HepG2 (cell line): Measurements from ENCODE around the gene UAP1L1. TPM values are rescaled to one million over a fixed set of nuclear protein-coding genes. Genes with fewer than 3 reads are reported as not detected.

Experiments
- HES4 ChIP-seq: sonication (generic); formaldehyde crosslinking; IDR thresholded peaks from 2 replicates; pipeline ENCODE4 v1.9.0; 2021; ENCODE audit warnings: mild to moderate bottlenecking, missing genetic modification reagents, borderline replicate concordance
- MIXL1 ChIP-seq: IDR thresholded peaks from 2 replicates; pipeline ENCODE4 v1.6.1; 2016
- SALL1 ChIP-seq: sonication (generic); formaldehyde crosslinking; IDR thresholded peaks from 2 replicates; pipeline ENCODE4 v1.8.0; 2022; ENCODE audit warnings: mild to moderate bottlenecking, missing genetic modification reagents
- TBP ChIP-seq: sonication (generic); formaldehyde crosslinking; IDR thresholded peaks from 2 replicates; pipeline ENCODE4 v1.5.0; 2020; ENCODE audit warnings: missing genetic modification reagents
- YEATS2 ChIP-seq: sonication (generic); formaldehyde crosslinking; IDR thresholded peaks from 2 replicates; pipeline ENCODE4 v1.4.0; 2020; ENCODE audit warnings: missing genetic modification reagents, borderline replicate concordance
- ZBTB43 ChIP-seq: sonication (generic); formaldehyde crosslinking; conservative IDR thresholded peaks from 2 replicates; pipeline ENCODE4 v1.4.0; 2020; ENCODE audit warnings: missing genetic modification reagents
- ZFP90 ChIP-seq: sonication (generic); formaldehyde crosslinking; IDR thresholded peaks from 2 replicates; pipeline ENCODE4 v1.8.0; 2022; ENCODE audit warnings: missing genetic modification reagents, mild to moderate bottlenecking, inconsistent platforms, borderline replicate concordance
- ZNF10 ChIP-seq: sonication (generic); formaldehyde crosslinking; IDR thresholded peaks from 2 replicates; pipeline ENCODE4 v1.4.0; 2020; ENCODE audit warnings: mild to moderate bottlenecking, low read depth, missing genetic modification reagents, borderline replicate concordance
- ZNF138 ChIP-seq: sonication (generic); formaldehyde crosslinking; IDR thresholded peaks from 2 replicates; pipeline ENCODE4 v1.5.0; 2020; ENCODE audit warnings: mild to moderate bottlenecking, low read depth, missing genetic modification reagents
- ZNF260 ChIP-seq: sonication (generic); formaldehyde crosslinking; IDR thresholded peaks from 2 replicates; pipeline ENCODE4 v1.4.0; 2020; ENCODE audit warnings: missing genetic modification reagents, low read depth, mild to moderate bottlenecking, borderline replicate concordance
- ZNF33A ChIP-seq: sonication (generic); formaldehyde crosslinking; IDR thresholded peaks from 2 replicates; pipeline ENCODE4 v1.5.1; 2020; ENCODE audit warnings: missing genetic modification reagents, mild to moderate bottlenecking, moderate library complexity, borderline replicate concordance
- ZNF556 ChIP-seq: sonication (generic); formaldehyde crosslinking; IDR thresholded peaks from 2 replicates; pipeline ENCODE4 v1.4.0; 2020; ENCODE audit warnings: mild to moderate bottlenecking, missing genetic modification reagents, borderline replicate concordance
- ZNF879 ChIP-seq: sonication (generic); formaldehyde crosslinking; IDR thresholded peaks from 2 replicates; pipeline ENCODE4 v1.8.1; 2023; ENCODE audit warnings: missing genetic modification reagents
- polyA plus RNA-seq, 8 experiments: library from polyadenylated mRNA; depleted of rRNA in 3 of 8; stranded (reverse) in 7 of 8; unstranded in 1 of 8; fragments of >200 nt; fragmentation: Illumina TruSeq in 4 of 8; extraction: Trizol in 4 of 8; gene quantifications; 2 replicates each; pipeline versions ENCODE4 v1.2.1 to v1.2.3, GENCODE V29; 2011 to 2016; ENCODE audit warnings: low read depth in 4 of 8, missing spikeins in 1 of 8, mixed read lengths in 1 of 8; ENCODE audit not compliant: insufficient read depth in 1 of 8
- total RNA-seq, 5 experiments: library from RNA; depleted of rRNA; stranded (reverse); fragments of >200 nt; fragmentation: Illumina TruSeq; extraction: Trizol; gene quantifications; 2 replicates each; pipeline ENCODE4 v1.2.3, GENCODE V29; 2016; ENCODE audit warnings: low read depth in 1 of 5
- TF ChIP-seq, protein P1 (sequence below): sonication (generic); formaldehyde crosslinking; IDR thresholded peaks from 2 replicates; pipeline ENCODE4 v1.4.0; 2020; ENCODE audit warnings: mild to moderate bottlenecking, missing genetic modification reagents
- TF ChIP-seq, protein P2 (sequence below): sonication (generic); formaldehyde crosslinking; IDR thresholded peaks from 2 replicates; pipeline ENCODE4 v1.4.0; 2020; ENCODE audit warnings: missing genetic modification reagents

The UAP1L1 gene
- total and polyA plus RNA-seq, 2 of the 13 experiments (the other 11 are each of a cell fraction or from before 2014, with no cell fraction given): 5.4 to 6.4 TPM

GRCh38 chr9:137129456-137130175 lies 52.3 kb downstream of the UAP1L1 start (continued):
- TF ChIP-seq, protein P1, sequence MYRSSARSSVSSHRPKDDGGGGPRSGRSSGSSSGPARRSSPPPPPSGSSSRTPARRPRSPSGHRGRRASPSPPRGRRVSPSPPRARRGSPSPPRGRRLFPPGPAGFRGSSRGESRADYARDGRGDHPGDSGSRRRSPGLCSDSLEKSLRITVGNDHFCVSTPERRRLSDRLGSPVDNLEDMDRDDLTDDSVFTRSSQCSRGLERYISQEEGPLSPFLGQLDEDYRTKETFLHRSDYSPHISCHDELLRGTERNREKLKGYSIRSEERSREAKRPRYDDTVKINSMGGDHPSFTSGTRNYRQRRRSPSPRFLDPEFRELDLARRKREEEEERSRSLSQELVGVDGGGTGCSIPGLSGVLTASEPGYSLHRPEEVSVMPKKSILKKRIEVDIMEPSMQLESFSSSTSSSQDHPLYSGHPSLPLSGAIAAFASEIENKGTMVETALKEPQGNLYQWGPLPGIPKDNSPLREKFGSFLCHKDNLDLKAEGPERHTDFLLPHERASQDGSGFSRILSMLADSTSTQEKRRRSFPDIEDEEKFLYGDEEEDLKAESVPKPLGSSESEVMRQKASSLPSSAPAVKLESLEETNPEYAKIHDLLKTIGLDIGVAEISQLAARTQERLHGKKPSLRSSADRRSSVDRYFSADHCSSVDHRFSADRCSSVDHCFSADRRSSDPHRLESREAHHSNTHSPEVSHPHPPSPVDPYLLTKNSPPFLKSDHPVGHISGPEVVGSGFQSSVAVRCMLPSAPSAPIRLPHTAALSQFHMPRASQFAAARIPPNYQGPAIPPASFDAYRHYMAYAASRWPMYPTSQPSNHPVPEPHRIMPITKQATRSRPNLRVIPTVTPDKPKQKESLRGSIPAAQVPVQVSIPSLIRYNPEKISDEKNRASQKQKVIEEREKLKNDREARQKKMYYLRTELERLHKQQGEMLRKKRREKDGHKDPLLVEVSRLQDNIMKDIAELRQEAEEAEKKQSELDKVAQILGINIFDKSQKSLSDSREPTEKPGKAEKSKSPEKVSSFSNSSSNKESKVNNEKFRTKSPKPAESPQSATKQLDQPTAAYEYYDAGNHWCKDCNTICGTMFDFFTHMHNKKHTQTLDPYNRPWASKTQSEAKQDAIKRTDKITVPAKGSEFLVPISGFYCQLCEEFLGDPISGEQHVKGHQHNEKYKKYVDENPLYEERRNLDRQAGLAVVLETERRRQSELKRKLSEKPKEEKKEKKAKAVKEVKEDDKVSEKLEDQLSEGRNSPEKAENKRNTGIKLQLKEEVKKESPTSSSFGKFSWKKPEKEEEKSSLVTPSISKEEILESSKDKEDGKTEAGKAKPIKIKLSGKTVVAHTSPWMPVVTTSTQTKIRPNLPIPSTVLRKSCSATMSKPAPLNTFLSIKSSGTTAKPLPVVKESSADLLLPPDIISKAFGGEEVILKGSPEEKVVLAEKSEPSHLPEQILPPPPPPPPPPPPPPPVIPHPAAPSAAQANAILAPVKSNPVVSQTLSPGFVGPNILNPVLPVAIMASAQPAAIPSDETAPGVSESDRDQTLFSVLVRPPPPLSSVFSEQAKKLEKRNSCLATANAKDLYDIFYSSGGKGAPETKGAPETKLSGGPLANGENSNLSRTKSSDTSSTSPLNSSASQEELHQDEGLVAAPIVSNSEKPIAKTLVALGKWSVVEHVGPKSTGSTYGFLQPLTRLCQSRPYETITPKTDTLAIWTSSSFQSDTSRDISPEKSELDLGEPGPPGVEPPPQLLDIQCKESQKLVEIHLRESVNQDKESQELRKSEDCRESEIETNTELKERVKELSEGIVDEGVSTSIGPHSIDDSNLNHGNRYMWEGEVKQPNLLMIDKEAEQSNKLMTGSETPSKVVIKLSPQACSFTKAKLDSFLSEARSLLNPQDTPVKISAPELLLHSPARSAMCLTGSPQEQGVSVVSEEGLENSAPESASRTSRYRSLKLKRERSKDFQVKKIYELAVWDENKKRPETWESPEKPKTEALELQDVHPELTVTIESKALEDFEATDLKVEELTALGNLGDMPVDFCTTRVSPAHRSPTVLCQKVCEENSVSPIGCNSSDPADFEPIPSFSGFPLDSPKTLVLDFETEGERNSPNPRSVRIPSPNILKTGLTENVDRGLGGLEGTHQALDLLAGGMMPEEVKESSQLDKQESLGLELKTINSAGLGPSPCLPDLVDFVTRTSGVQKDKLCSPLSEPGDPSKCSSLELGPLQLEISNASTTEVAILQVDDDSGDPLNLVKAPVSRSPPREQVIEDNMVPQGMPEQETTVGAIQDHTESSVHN (CRISPR knock-in tag): no peak
- 0 out of 2 replicates have a peak, but pooled peaks have one; percentile 59 for TF ChIP-seq ZNF10 (CRISPR knock-in tag)
- TF ChIP-seq MIXL1 (CRISPR knock-in tag): no peak
- TF ChIP-seq TBP (CRISPR knock-in tag): no peak
- TF ChIP-seq ZBTB43: peak; percentile 72; the same call in 1 of the 2 replicates
- peak; percentile 58; the same call in 1 of the 2 replicates for TF ChIP-seq YEATS2
- peak; percentile 76 for TF ChIP-seq SALL1 (CRISPR knock-in tag)
- TF ChIP-seq ZNF138 (CRISPR knock-in tag): peak; percentile 50; the same call in 1 of the 2 replicates
- TF ChIP-seq, protein P2, sequence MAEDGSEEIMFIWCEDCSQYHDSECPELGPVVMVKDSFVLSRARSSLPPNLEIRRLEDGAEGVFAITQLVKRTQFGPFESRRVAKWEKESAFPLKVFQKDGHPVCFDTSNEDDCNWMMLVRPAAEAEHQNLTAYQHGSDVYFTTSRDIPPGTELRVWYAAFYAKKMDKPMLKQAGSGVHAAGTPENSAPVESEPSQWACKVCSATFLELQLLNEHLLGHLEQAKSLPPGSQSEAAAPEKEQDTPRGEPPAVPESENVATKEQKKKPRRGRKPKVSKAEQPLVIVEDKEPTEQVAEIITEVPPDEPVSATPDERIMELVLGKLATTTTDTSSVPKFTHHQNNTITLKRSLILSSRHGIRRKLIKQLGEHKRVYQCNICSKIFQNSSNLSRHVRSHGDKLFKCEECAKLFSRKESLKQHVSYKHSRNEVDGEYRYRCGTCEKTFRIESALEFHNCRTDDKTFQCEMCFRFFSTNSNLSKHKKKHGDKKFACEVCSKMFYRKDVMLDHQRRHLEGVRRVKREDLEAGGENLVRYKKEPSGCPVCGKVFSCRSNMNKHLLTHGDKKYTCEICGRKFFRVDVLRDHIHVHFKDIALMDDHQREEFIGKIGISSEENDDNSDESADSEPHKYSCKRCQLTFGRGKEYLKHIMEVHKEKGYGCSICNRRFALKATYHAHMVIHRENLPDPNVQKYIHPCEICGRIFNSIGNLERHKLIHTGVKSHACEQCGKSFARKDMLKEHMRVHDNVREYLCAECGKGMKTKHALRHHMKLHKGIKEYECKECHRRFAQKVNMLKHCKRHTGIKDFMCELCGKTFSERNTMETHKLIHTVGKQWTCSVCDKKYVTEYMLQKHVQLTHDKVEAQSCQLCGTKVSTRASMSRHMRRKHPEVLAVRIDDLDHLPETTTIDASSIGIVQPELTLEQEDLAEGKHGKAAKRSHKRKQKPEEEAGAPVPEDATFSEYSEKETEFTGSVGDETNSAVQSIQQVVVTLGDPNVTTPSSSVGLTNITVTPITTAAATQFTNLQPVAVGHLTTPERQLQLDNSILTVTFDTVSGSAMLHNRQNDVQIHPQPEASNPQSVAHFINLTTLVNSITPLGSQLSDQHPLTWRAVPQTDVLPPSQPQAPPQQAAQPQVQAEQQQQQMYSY (CRISPR knock-in tag): peak; percentile 42; the same call in 1 of the 2 replicates
- TF ChIP-seq ZNF556 (CRISPR knock-in tag): 0 out of 2 replicates have a peak, but pooled peaks have one; percentile 12
- TF ChIP-seq HES4: no peak
- no peak for TF ChIP-seq ZFP90 (CRISPR knock-in tag)
- TF ChIP-seq ZNF33A (CRISPR knock-in tag): no peak
- 0 out of 2 replicates have a peak, but pooled peaks have one; percentile 9 for TF ChIP-seq ZNF879
- TF ChIP-seq ZNF260 (CRISPR knock-in tag): no peak
